NCI-H2107 (cell line): Measurements from ENCODE around the gene PTPN1.
"Not testable (repeated sequence)": the region's sequence is repeated elsewhere in the genome, so short reads cannot be mapped to it uniquely, and the experiment has no call there.

ENCODE experiments used
- DNase-seq: peaks from one replicate; lab custom pipeline; 2025; lab: John Stamatoyannopoulos, UW

PTPN1 gene

DNA sequence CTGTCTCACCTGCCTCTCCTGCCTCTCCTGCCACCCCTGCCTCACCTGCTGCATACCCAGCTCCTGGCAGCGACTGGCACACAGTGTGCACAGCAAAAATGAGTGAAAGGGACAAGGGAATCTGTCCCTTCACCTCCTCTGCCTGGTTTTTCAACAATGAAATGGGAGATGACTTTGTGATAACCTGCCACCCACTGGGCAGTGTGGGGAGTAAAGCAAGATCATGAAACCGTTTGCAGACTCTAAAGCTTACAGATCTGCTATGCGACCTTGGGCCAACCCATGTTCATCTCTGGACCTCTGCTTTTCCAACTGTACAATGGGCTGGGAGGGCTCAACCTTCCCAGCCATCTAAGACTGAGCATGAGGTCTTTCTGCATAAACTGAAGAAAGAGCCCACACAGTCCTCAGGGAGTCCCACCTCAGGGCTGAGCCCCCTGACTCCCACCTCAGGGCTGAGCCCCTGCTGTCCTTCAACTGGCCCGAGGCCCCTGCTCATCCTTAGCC lies 100.1 kb downstream of the PTPN1 start:
- no peak for DNase-seq

DNA sequence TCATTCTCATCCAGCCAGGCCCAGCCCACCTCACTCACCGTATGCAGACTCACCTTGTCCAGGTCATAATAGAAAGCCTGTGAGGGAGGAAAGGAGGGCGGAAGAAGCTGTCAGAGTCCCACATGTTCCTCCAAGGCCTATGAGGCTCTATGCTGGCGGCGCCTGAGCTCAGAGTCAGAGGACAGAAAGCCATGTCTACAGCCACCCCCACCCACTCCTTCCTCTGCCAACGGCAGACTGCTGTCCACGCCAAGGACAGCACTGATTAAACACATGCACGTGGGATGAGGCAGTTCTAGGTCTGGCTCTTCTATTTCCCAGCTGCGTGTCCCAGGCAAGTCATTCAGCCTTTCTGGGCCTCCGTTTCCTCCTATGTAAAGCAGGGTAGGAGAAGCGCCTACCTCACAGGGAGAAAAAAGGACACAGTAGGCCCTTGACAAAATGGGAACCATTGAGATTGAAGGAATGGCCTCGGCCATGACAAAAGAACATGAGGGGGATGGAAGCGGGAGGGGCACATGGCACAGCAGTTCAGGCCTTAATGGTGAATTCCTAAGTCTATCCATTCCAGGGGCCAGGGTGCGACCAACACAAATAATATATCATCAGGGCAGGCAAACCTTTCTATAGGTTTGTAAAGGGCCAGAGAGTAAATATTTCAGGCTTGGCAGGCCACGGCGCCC lies 101.1 kb downstream of the PTPN1 start:
- DNase-seq = no peak

DNA sequence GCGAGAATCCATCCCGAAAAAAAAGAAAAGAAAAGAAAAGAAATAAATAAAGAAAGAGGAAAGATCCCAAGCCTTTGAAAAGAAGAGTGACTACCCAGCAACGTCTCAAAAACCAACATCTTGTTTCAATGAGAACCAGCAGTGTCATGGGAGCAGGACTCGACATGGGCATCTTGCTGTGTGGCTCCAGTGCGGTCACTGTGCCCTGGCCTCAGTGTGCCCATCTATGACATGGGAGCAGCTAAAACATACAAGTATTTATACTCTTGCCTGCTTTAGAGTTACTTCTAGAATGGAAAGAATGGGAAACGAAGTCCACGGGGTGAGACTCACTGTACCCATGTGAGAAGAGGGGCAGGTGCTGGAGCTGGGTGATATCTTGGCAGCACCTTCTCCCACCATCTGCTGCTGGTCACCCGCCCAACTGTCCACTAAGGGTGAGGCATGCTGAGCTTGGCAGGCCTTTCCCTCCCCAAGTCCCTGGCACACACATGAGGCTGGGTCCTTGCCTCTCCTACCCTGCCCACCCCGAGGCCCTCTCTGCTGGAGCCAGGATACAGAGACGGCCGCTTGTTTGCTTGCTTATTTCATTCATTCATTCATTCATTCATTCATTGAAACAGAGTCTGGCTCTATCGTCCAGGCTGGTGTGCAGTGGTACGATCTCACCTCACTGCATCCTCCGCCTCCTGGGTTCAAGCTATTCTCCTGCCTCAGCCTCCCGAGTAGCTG lies 103.4 kb downstream of the PTPN1 start:
- no peak for DNase-seq

DNA sequence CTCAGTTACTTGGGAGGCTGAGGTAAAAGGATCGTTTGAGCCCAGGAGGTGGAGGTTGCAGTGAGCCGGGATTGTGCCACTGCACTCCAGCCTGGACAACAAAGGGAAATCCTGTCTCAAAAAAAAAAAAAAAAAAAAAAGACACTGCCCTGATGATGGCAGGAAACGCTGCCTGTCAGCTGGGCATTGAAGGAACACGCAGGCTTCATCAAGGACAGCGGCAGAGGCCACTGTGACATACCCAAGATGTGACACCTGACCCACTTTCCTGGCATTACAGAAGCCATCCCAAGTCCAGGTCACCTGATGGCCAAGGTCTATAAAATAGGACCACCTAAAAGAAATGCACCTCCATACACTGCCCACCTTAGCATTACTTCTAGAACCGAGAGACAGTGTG lies 105.2 kb downstream of the PTPN1 start:
- DNase-seq = no peak

DNA sequence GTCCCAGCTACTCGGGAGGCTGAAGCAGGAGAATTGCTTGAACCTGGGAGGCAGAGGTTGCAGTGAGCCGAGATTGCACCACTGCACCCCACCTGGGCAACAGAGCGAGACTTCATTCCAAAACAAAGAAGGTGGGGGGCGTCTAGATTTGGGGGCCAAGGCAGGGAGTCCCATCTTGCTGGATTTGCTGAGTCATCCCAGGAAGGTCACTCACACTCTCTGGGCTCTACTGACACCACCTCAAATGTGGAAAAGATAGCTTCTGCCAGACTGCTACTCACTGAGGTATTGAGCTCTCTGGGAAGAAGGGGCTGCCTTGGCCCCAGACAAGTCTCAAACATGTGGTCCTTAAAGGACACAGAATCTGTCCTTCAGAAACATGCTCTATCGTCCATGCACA lies 106.8 kb downstream of the PTPN1 start:
- no peak for DNase-seq

DNA sequence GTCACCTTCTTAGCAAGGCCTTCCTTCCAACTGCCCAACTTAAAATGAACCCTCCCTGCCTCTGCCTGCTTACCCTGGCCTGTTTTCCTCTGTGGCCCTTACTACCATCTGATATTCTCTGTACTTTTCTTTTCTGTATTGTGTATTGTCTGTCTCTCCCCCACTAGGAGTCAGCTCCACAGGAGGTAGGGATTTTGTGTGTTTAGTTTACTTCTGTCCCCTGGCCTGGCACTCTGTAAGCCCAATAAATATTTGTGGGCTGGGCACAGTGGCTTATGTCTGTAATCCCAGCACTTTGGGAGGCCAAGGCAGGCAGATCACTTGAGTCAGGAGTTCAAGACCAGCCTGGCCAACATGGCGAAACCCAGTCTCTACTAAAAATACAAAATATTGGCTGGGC lies 108.4 kb downstream of the PTPN1 start:
- no peak for DNase-seq

DNA sequence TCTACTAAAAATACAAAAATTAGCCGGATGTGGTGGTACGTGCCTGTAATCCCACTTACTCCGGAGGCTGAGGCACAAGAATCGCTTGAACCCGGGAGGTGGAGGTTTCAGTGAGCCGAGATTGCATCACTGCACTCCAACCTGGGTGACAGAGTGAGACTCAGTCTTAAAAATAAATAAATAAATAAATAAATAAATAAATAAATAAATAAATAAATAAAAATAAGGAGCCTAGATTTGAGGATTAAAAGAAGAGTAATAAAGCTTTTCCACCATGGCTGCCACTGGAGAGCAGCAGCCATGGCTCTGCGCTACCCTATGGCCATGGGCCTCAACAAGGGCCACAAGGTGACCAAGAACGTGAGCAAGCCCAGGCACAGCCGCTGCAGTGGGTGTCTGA lies 110.3 kb downstream of the PTPN1 start:
- not testable (repeated sequence) for DNase-seq

DNA sequence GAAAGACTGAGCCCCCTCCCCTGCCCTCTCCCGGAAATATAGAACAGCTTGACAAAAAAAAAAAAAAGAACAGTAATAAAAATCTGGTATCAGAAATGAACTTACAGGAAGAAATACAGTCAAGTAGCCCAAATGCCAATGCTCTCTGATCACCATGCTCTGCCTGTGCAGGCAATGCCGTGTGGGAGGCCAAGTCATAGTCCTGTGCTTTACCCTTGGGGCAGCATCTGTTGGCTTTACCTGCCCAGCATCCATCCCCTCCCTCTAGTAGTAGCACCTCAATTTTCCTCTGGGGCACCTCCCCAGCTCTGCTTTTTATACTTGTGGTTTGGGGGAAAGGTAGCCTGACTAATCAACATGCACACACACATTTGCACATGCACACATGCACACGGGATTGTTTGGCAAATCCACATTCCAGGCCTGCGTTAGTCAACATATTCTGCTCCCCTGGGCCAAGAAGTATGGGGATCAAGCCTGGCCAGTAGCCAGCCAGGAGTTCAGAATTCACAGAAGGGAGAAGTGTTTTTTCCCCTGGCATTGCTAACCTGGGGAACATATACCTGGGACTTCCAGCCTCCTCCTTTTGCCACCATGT lies 111.0 kb downstream of the PTPN1 start:
- DNase-seq = no peak

DNA sequence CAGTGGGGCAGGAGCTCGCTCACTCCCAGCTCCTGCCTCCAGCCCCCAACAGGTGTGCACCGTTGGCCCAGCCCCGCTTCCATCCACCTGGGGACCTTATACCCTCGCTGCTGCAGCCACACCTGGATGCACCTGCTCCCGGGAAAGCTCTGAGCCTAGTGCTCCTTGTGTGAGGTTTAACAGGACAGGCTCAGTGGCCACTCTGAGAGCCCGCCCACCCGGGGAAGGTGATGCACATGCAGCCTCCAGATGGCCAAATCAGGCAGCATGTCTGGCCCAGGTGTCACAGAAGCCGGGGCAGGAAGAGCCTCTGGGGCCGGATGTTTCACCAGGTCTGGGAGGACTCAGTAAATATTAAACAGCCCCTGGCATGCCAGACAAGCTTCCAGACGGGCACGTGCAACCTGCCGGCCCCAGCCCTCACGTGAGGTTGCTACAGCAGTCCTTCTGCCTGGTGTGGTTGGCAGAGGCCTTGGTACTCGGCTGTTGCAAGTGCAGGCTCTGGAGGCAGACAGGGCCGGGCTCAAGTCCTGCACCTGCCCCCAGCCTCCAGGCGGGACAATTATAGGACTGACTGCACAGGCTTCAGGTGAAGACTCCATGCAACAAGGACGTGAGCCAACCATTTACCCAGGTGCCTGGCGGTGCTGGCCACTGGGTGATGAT lies 114.3 kb downstream of the PTPN1 start:
- DNase-seq = peak; percentile 42

DNA sequence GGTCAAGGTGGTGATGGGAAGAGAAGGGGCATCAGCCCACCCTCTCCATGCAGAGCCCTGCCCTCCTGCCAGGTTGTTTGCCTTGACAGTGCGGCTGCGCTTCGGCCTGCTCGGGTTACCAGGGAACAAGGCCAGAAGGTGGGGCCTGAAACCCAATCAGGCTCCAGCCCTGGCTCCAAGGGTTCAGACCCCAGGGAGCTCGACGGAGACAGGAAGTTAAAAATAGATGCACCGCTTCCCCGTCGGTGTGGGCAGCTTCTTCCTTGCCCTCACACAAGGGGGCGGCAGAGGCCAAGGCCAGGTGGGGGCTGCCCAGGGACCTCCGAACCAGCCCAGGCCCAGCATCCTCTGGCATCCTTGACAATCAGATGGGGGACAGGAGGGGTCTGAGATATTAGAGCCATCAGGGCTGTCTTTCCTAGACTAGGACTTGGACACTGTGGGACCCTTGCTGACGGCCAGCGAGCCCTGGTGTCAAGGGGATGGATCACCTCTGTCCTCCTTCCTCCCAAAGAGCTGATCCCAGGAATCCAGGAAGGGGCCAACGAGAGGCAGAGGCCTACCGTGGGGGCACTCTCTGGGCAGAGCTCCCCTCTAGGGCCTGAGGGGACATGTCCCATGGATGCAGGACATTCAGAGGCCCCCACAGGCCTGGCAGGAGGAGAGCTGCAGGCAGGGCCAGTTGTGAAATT lies 115.9 kb downstream of the PTPN1 start:
- peak; percentile 76 for DNase-seq

DNA sequence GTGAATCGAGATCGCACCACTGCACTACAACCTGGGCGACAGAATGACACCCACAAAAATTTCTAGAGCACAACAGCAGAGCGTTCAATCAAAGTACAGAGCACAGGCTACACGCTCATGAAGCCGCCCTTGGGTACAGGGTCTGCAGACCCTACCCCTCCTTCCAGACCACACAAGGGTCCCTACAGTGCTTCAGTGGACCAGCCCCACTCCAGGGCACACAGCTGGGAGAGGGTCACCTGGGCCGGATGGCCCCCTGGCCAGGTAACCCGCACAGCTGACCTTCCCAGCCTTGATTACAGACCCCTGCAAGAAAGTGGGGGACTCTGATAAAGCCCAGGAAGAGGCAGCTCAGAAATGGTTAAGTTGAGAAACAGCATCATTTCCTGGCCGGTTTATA lies 117.6 kb downstream of the PTPN1 start:
- DNase-seq = no peak

DNA sequence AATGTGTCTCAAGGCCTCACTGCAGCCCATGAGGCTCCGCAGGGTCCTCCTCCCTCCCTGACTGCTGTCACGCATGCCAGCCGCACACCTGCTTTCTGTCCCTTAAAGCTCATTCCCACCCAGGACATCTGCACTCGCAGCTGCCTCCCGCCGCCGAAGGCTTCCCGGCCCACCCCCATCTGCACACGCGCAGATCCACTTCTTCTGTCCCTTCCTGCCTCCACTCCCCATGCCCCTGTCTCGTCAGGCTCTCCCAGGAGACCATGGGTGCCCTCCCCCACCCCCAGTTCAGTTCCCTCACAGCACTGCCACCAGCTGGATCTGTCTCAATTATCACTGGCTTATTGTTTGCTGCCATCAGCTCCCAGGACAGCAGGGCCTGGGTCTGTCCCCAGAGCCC lies 118.1 kb downstream of the PTPN1 start:
- DNase-seq = peak; percentile 11

DNA sequence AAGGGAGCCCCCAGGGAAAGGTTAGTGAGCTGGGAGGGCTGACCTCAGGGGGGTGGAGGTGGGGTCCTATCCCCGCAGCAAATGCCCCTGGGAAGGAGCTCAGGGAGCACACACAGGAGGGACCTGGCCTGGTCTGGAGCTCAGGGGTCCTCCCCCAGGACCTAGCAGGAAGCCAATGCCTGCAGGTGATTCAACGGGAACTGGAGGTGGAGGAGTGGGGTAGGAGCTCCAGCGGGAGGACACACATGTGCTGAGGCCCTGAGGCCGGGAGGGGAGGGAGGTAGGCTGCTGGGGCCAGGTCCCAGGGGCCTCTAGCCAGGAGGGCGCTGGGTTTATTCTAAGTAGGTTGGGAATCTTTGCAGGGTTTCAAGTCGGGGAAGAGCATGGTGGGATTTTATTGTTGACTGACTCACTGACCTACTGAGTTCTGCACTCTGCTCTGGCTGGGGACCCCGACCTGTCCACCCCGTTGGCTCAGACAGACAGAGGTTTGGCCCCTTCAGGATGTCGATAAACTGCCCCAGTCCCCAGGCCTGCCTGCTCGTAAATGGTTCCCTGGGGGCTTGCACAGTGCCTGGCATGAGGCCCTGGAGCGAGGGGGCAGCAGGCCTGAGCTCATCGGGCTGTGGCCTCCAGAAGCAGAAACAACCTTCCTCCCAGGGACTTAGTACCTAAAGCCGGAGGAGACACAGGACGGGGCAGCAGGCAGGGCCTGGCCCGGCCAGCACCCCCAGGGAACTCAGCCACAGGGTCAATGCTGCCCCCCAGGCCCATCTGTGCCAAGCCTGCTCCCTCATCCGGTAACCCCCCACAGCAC lies 118.9 kb downstream of the PTPN1 start:
- no peak for DNase-seq

DNA sequence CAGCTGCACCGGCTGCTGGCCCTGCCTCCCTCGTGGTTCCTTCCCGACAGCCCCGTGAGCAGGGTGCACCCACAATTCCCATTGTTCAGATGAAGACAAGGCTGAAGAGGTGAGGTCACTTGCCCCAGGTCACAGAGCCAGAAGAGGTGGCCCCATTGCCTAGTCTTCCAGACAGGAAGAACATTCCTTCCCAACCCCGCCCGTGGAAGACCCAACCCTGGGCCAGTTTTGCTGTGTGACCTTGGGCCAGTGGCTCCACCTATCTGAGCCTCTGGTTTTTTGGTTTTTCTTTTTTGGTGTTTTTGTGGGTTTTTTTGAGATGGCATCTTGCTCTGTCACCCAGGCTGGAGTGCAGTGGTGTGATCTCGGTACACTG lies 119.5 kb downstream of the PTPN1 start:
- DNase-seq = no peak

DNA sequence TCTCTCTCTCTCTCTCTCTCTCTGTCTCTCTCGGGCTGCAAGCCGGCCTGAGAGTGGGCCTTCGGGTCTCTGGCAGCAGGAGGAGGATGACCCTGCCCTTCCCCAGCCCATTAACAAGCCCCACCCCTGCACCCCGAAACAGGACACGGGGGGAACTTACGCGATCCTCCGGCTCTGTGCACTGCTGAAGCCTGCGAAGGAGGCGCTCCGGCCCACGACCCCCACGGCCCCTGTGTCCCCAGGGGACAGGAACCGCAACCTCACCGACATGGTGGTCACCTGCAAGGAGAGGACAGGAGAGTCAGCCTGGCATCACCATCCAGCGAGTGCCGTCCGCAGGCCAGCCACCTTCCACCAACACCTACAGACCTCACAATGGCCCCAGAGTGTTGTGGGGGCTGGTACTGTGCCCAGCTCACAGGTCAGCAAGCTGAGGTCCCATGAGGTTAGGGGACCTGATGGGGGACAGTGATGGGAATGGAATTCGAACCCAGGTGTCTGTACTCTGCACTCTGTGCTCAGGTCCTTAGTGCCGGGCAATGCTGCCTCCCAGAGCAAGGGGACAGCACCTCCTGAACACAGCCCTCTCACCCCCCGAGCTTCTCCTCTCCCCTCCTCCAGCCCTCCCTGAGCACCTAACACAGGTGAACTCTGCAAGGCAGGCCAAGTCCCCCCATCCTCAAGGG lies 120.5 kb downstream of the PTPN1 start:
- DNase-seq = no peak

DNA sequence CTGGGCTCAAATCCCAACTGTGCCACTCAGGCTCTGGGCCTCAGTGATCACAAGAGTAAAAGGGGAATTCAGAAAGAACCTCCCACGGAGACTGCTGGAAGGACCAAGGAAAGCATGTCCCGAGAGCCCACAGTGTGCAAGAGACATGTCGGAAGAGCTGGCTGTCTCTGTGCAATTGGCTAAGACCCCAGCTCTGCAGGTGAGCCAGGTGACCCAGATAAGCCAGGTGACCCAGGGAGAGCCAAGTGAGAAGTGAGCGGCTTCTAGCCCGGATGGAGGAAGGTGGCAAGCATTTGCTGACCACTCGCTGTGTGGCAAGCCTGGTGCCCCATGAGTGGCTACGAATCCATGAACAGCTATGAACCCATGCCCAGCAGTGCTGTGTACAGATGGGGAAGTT lies 122.1 kb downstream of the PTPN1 start:
- no peak for DNase-seq

DNA sequence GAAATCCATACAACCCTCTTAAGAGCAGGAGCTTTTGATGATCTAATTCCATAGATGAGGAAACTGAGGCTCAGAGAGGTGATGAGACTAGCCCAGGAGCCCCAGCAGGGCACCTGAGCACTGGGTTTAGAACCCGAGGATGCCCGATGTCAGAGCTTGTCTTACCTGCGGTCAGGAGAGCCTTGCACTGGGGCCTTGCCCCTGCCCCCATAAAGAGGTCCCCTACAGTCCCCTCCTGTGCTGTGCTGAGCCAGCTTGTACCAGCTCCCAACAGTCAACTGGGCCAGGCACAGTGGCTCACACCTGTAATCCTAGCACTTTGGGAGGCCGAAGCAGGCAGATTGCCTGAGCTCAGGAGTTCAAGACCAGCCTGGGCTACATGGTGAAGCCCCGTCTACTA lies 122.5 kb downstream of the PTPN1 start:
- no peak for DNase-seq

DNA sequence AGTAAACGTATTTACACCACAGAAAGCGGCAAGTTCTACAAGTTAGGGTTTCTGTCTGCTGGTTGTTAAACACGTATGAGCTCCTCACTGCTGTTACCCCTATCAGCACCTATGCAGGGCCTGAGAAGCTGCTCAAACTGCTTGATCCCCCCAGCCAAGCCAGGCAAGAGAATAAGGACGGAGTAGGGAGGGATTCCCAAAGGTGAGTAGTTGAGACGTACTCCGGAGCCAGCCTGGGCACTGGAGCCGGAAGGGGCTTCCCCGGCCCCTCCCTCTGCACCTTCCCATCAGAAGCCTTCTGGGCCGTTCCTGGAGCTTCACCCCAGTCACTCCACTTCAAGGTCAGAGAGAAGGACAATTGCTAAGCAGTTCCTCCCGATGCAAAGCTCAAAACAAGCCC lies 123.2 kb downstream of the PTPN1 start:
- no peak for DNase-seq

DNA sequence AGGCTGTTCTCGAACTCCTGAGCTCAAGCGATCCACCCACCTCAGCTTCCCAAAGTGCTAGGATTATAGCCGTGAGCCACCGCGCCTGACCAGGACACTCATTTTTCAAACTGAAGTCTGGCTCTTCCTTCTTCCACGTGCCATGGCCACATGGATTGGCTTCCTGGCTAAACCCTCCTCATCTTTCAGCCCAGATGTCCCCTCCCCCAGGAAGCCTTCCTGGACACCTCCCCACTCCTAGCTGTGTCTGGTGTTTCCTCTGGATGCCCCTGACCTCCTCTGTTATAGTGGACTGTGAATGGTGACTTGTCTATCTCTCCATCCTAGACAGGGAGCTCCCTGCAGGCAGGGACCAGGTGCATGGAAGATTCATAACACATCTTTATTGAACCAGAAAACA lies 124.0 kb downstream of the PTPN1 start:
- DNase-seq = no peak
